ENCODE data around the gene KCNF1. TPM values are rescaled to one million over a fixed set of nuclear protein-coding genes. Genes with fewer than 3 reads are reported as not detected.

Gene KCNF1
- total and polyA plus RNA-seq, 2 donors (not counting 1 experiment from before 2014, with no cell fraction given): 0.22 to 2.6 TPM

DNA sequence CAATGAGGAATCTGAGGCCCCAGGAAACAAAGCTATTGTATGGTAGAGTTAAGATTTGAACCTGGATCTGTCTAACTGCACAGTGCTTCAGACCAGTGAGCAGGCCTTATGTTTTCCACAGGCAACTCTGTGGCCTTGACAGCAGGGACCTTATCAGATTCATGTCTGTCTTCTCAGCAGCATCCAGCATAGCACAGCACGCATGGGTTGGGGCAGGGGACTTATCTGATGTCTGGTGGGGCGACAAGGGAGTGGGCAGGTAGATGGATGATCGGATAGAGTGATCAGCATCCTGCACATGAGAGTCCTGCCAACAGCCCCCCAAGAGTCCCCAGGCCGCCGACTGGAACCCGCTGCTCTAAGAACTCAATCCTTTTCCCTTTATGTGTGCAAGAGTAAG lies 28.7 kb upstream of the KCNF1 start:
- no peaks in the 10 kb centered on the region for H3K4me1 ChIP-seq (ENCODE audit: control insufficient read depth, extremely low read depth, insufficient read depth, low read length)
- H2AFZ ChIP-seq (ENCODE audit: low read length): no peak overlapping the region
- no peak overlapping the region for H3K9ac ChIP-seq (ENCODE audit: insufficient read depth, low read length)
- H3K27me3 ChIP-seq (ENCODE audit: control insufficient read depth, insufficient read depth, low read length): peaks cover 4% of the 10 kb centered on the region
- no peak for DNase-seq (ENCODE audit: low read depth in 2 of 2)
- no peak overlapping the region for H3K4me3 ChIP-seq (replicated peaks in 1 of 4; ENCODE audit: control extremely low read depth in 1 of 4, insufficient read depth in 1 of 4, low read depth in 3 of 4, low read length in 4 of 4)
- TF ChIP-seq, protein P1, sequence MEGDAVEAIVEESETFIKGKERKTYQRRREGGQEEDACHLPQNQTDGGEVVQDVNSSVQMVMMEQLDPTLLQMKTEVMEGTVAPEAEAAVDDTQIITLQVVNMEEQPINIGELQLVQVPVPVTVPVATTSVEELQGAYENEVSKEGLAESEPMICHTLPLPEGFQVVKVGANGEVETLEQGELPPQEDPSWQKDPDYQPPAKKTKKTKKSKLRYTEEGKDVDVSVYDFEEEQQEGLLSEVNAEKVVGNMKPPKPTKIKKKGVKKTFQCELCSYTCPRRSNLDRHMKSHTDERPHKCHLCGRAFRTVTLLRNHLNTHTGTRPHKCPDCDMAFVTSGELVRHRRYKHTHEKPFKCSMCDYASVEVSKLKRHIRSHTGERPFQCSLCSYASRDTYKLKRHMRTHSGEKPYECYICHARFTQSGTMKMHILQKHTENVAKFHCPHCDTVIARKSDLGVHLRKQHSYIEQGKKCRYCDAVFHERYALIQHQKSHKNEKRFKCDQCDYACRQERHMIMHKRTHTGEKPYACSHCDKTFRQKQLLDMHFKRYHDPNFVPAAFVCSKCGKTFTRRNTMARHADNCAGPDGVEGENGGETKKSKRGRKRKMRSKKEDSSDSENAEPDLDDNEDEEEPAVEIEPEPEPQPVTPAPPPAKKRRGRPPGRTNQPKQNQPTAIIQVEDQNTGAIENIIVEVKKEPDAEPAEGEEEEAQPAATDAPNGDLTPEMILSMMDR (conservative IDR thresholded peaks at IDR 0.05 in 1 of 2, IDR thresholded peaks at IDR 0.05 in 1 of 2; ENCODE audit: low read depth in 1 of 2, low read length in 2 of 2): no peak
- no peak for TF ChIP-seq EZH2 (IDR thresholded peaks at IDR 0.05; ENCODE audit: low read length, missing control alignments)
- no peaks in the 10 kb centered on the region for H3K36me3 ChIP-seq (ENCODE audit: control insufficient read depth, insufficient read depth, low read length)
- no peaks in the 10 kb centered on the region for H3K79me2 ChIP-seq (ENCODE audit: control insufficient read depth, insufficient read depth, low read length)
- no peak overlapping the region for H3K4me2 ChIP-seq (ENCODE audit: extremely low read depth, insufficient read depth, low read length)
- no peak overlapping the region for H3K27ac ChIP-seq (ENCODE audit: insufficient read depth, low read length)
- H3K9me3 ChIP-seq (ENCODE audit: control insufficient read depth, insufficient read depth, low read depth, low read length): no peaks in the 10 kb centered on the region
- H4K20me1 ChIP-seq (ENCODE audit: control insufficient read depth, extremely low read depth, insufficient read depth, low read length): no peaks in the 10 kb centered on the region

DNA sequence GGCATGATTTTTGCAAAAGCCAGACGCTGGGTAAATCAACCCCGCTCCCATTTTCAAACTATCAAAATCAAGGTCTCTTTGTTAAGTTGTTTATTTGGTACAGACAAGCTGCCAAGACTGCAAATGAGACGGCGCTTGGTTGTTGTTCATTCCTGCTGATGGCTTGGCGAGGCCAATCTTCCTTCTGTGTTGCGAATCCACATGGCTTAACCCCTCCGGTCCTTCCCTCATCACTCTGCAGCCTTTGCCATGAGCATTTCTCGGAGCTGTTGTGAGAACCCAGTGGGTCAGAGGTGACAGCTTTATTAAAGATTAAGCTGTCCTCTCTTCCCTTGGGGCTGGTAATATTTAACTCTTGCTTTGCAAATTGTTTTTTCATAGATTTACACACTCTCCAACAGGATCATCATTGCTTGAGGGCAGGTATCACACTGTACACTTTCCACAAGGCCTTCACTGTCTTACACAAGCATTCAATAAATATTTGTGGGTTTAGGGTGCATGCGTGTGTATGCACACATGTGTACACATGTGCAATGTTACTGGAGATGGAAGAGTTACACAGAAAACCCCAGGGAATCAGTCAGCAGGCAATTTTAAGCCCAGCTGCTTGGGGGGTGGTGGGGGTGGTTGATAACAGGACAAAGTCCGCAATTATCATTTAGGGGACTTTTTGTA lies 27.8 kb upstream of the KCNF1 start:
- Histone ChIP-seq H3K27me3 (ENCODE audit: control insufficient read depth, insufficient read depth, low read length) (peaks cover 4% of the 10 kb centered on the region), H3K4me1 (ENCODE audit: control insufficient read depth, extremely low read depth, insufficient read depth, low read length) (no peaks in the 10 kb centered on the region), H4K20me1 (ENCODE audit: control insufficient read depth, extremely low read depth, insufficient read depth, low read length) (no peaks in the 10 kb centered on the region), H3K9me3 (ENCODE audit: control insufficient read depth, insufficient read depth, low read depth, low read length) (no peaks in the 10 kb centered on the region), H3K9ac (ENCODE audit: insufficient read depth, low read length) (no peak overlapping the region), H2AFZ (ENCODE audit: low read length) (no peak overlapping the region), H3K4me2 (ENCODE audit: extremely low read depth, insufficient read depth, low read length) (no peak overlapping the region), H3K27ac (ENCODE audit: insufficient read depth, low read length) (no peak overlapping the region), H3K79me2 (ENCODE audit: control insufficient read depth, insufficient read depth, low read length) (no peaks in the 10 kb centered on the region), H3K4me3 (replicated peaks in 1 of 4; ENCODE audit: control extremely low read depth in 1 of 4, insufficient read depth in 1 of 4, low read depth in 3 of 4, low read length in 4 of 4) (no peak overlapping the region), H3K36me3 (ENCODE audit: control insufficient read depth, insufficient read depth, low read length) (no peaks in the 10 kb centered on the region)
- DNase-seq (ENCODE audit: low read depth in 2 of 2): no peak
- TF ChIP-seq, protein P1 (conservative IDR thresholded peaks at IDR 0.05 in 1 of 2, IDR thresholded peaks at IDR 0.05 in 1 of 2; ENCODE audit: low read depth in 1 of 2, low read length in 2 of 2): no peak
- no peak for TF ChIP-seq EZH2 (IDR thresholded peaks at IDR 0.05; ENCODE audit: low read length, missing control alignments)

DNA sequence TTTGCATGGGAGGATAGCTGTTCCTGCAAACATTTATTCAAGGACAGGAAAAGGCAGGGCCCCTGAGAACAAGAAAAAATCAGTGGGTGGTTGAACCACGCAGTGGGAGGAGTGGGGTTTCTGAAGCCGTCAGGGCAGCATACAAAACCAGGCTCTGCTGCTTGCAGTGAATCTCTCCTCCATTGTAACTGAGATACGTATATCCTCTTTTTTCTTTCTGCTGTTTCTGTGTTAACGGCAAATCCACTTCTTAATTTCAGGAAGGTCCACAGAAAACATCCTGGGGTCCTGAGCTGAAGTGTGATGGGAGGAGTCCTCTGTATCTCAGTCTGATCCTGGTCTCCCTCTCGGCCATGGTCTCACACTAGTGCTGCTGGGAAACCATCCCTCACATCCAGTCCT lies 27.2 kb upstream of the KCNF1 start:
- H3K79me2 ChIP-seq (ENCODE audit: control insufficient read depth, insufficient read depth, low read length): no peaks in the 10 kb centered on the region
- no peak overlapping the region for H2AFZ ChIP-seq (ENCODE audit: low read length)
- H3K36me3 ChIP-seq (ENCODE audit: control insufficient read depth, insufficient read depth, low read length): no peaks in the 10 kb centered on the region

More for the DNA sequence above, 27.2 kb upstream of the KCNF1 start:
- DNase-seq (ENCODE audit: low read depth in 2 of 2): no peak
- Histone ChIP-seq H3K9me3 (ENCODE audit: control insufficient read depth, insufficient read depth, low read depth, low read length) (no peaks in the 10 kb centered on the region), H3K4me1 (ENCODE audit: control insufficient read depth, extremely low read depth, insufficient read depth, low read length) (no peaks in the 10 kb centered on the region), H3K27ac (ENCODE audit: insufficient read depth, low read length) (no peak overlapping the region), H3K27me3 (ENCODE audit: control insufficient read depth, insufficient read depth, low read length) (peaks cover 4% of the 10 kb centered on the region), H3K4me3 (replicated peaks in 1 of 4; ENCODE audit: control extremely low read depth in 1 of 4, insufficient read depth in 1 of 4, low read depth in 3 of 4, low read length in 4 of 4) (no peak overlapping the region), H4K20me1 (ENCODE audit: control insufficient read depth, extremely low read depth, insufficient read depth, low read length) (no peaks in the 10 kb centered on the region), H3K9ac (ENCODE audit: insufficient read depth, low read length) (no peak overlapping the region), H3K4me2 (ENCODE audit: extremely low read depth, insufficient read depth, low read length) (no peak overlapping the region)
- TF ChIP-seq, protein P1 (conservative IDR thresholded peaks at IDR 0.05 in 1 of 2, IDR thresholded peaks at IDR 0.05 in 1 of 2; ENCODE audit: low read depth in 1 of 2, low read length in 2 of 2): no peak
- no peak for TF ChIP-seq EZH2 (IDR thresholded peaks at IDR 0.05; ENCODE audit: low read length, missing control alignments)
